Activated CD8-positive, alpha-beta memory T cell treated with anti-CD3 and anti-CD28 coated beads, Interleukin-2, amount 10 ng/mL, durations not matched to agents 7 days and 5 days (primary cell): ENCODE measurements around the gene AGRN. TPM values are rescaled to one million over a fixed set of nuclear protein-coding genes. Genes with fewer than 3 reads are reported as not detected.

Experiments used
- ATAC-seq: fragments of 150-1000 bp; cut with Tn5 transposase; one replicate; pipeline ENCODE4 v1.10.0; 2021; ENCODE audit warnings: moderate library complexity
- CTCF ChIA-PET: fragments of 350-600 bp; sonication (Branson Sonifier 250); formaldehyde crosslinking; loops from one replicate; lab custom pipeline; 2021; ENCODE audit warnings: antibody characterized with exemption; lab: Charles Lee
- DNase-seq: peaks from one replicate; pipeline ENCODE4 v3.0.0-alpha.2; 2020
- H3K27ac Mint-ChIP-seq: one replicate; pipeline ENCODE4 v1.8.0; 2021; ENCODE audit warnings: mild to moderate bottlenecking, mixed read lengths
- H3K27me3 Mint-ChIP-seq: one replicate; pipeline ENCODE4 v1.8.0; 2021; ENCODE audit warnings: mixed read lengths
- H3K36me3 Mint-ChIP-seq: one replicate; pipeline ENCODE4 v1.8.0; 2021; ENCODE audit warnings: mild to moderate bottlenecking, mixed read lengths
- H3K4me1 Mint-ChIP-seq: one replicate; pipeline ENCODE4 v1.8.0; 2021; ENCODE audit warnings: mixed read lengths
- H3K4me3 Mint-ChIP-seq: one replicate; pipeline ENCODE4 v1.8.0; 2021; ENCODE audit warnings: mild to moderate bottlenecking, moderate library complexity, mixed read lengths
- H3K9me3 Mint-ChIP-seq: one replicate; pipeline ENCODE4 v1.8.0; 2022; ENCODE audit warnings: low read depth, mixed read lengths
- total RNA-seq, 2 experiments: library from RNA; stranded (reverse); gene quantifications; one replicate each; pipeline ENCODE4 v1.2.3, GENCODE V29; 2021

AGRN gene
- total RNA-seq, 2 experiments from 2014 or later = 29.3 to 32.8 TPM

DNA sequence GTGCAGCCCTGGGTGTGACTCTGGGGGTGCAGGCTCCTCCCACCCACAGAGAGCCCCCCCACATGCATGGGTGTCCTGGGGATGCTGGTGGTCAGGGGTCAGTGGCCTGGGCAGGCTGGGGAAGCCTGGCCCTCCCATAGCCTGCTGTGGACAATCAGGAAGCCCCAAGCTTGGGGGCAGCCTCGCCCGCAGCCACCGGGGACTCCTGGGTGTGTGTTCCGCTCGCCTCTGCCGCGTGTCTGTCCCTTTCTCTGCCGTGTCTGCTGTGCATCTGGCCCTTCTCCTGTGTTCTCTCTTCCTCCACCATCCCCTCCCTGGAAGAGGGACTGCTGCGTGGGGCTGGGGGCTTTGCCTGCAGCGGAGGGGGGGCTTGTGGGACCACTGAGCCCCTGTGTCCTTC is 22.9 kb downstream of the AGRN start:
- no peak overlapping the region for H3K27ac Mint-ChIP-seq
- peaks cover under 1% of the 10 kb centered on the region for H3K27me3 Mint-ChIP-seq
- DNase-seq = no peak
- H3K4me3 Mint-ChIP-seq = no peak overlapping the region
- CTCF ChIA-PET = no interaction called here
- no peak for ATAC-seq
- no peaks in the 10 kb centered on the region for H3K9me3 Mint-ChIP-seq
- peaks cover 19% of the 10 kb centered on the region for H3K4me1 Mint-ChIP-seq
- H3K36me3 Mint-ChIP-seq = no peaks in the 10 kb centered on the region

DNA sequence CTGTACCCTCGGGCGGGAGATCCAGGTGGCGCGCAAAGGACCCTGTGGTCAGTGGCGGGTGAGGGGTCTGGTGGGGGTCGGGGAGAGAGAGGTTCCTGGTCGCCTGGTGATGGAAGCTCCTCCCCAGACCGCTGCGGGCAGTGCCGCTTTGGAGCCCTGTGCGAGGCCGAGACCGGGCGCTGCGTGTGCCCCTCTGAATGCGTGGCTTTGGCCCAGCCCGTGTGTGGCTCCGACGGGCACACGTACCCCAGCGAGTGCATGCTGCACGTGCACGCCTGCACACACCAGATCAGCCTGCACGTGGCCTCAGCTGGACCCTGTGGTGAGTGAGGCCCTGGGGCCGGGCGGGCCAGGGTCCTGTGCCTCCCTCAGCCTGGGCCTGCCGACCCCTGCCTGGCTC is 23.5 kb downstream of the AGRN start:
- CTCF ChIA-PET = interaction anchor here (1.0 kb wide), 1 partner anchor 10 kb away, joined by 3 read pairs; no protein-coding TSS in a partner anchor
- H3K27me3 Mint-ChIP-seq = no peaks in the 10 kb centered on the region
- no peaks in the 10 kb centered on the region for H3K9me3 Mint-ChIP-seq
- no peak overlapping the region for H3K27ac Mint-ChIP-seq
- peaks cover 16% of the 10 kb centered on the region for H3K4me1 Mint-ChIP-seq
- ATAC-seq = no peak
- no peak for DNase-seq
- no peaks in the 10 kb centered on the region for H3K36me3 Mint-ChIP-seq
- H3K4me3 Mint-ChIP-seq = no peak overlapping the region

DNA sequence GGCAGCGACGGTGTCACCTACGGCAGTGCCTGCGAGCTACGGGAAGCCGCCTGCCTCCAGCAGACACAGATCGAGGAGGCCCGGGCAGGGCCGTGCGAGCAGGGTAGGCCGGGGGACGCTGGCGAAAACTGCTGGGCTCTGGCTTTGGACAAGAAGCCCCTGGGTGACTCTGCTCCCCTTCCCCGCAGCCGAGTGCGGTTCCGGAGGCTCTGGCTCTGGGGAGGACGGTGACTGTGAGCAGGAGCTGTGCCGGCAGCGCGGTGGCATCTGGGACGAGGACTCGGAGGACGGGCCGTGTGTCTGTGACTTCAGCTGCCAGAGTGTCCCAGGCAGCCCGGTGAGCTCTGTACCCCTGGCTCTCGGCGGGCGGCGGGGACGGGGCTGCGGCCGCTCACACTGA is 24.0 kb downstream of the AGRN start:
- ATAC-seq = no peak
- no peak for DNase-seq
- no peak overlapping the region for H3K27ac Mint-ChIP-seq
- CTCF ChIA-PET = interaction anchor here (1.0 to 1.1 kb wide), 2 partner anchors 11 to 13 kb away, joined by 3 read pairs; no protein-coding TSS in a partner anchor
- H3K4me3 Mint-ChIP-seq = no peak overlapping the region
- H3K36me3 Mint-ChIP-seq = no peaks in the 10 kb centered on the region
- H3K4me1 Mint-ChIP-seq = peaks cover 11% of the 10 kb centered on the region
- H3K27me3 Mint-ChIP-seq = no peaks in the 10 kb centered on the region
- no peaks in the 10 kb centered on the region for H3K9me3 Mint-ChIP-seq

DNA sequence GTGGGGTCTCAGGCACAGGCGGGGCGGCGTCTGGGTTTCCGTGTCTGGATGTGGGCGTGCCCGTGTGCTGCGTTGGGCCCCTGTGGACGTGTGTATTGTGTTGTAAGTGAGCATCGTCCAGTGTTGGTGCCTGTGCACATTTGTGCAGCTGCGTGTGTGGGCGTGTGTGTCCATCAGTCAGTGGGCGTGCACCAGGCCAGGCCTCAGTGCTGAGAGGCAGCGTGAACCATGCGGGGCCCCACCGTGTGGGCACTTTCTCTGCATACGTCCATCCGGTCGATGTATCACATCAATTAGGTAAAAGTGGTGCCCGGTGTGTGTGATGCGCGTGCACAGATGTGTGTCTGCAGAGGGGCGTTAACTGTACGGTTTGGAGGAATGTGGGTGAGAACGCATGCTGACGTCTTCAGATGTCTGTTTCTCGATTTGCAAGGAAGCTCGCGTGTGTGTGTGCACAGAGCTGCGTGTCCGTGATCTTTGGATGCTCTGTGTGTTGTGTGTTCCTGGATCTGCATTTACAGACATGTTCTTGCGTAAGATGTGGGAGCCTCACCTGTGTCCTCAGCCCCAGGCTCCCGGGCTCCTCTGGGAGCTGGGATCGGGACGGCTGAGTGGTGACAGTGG is 24.6 kb downstream of the AGRN start:
- no peak overlapping the region for H3K27ac Mint-ChIP-seq
- peaks cover 5% of the 10 kb centered on the region for H3K4me1 Mint-ChIP-seq
- DNase-seq = no peak
- no peaks in the 10 kb centered on the region for H3K27me3 Mint-ChIP-seq
- no peaks in the 10 kb centered on the region for H3K9me3 Mint-ChIP-seq
- CTCF ChIA-PET = interaction anchor here (1.0 to 1.1 kb wide), 2 partner anchors 12 kb away, joined by 3 read pairs; no protein-coding TSS in a partner anchor
- H3K36me3 Mint-ChIP-seq = no peaks in the 10 kb centered on the region
- ATAC-seq = no peak
- no peak overlapping the region for H3K4me3 Mint-ChIP-seq

DNA sequence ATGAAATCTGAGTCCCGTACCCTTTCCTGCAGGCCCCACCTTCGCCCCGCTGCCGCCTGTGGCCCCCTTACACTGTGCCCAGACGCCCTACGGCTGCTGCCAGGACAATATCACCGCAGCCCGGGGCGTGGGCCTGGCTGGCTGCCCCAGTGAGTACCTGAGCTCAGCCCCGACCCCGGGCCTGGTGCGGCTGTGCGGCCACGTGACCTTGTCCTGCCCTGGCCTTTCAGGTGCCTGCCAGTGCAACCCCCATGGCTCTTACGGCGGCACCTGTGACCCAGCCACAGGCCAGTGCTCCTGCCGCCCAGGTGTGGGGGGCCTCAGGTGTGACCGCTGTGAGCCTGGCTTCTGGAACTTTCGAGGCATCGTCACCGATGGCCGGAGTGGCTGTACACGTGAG is 25.2 kb downstream of the AGRN start:
- peaks cover under 1% of the 10 kb centered on the region for H3K4me1 Mint-ChIP-seq
- no peaks in the 10 kb centered on the region for H3K36me3 Mint-ChIP-seq

DNA sequence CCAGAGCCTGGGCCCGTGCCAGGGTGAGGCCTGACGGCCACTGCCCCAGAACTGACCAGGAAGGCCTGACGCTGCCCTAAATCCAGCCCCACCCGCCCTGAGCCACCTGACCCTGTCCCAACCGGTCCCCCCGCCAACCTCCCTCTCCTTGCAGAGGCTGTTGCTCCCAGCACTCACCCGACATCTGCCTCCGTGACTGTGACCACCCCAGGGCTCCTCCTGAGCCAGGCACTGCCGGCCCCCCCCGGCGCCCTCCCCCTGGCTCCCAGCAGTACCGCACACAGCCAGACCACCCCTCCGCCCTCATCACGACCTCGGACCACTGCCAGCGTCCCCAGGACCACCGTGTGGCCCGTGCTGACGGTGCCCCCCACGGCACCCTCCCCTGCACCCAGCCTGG is 26.3 kb downstream of the AGRN start:
- Mint-ChIP-seq H3K9me3 (no peaks in the 10 kb centered on the region), H3K4me3 (no peak overlapping the region), H3K36me3 (no peaks in the 10 kb centered on the region), H3K27ac (no peak overlapping the region), H3K4me1 (no peaks in the 10 kb centered on the region), H3K27me3 (no peaks in the 10 kb centered on the region)
- CTCF ChIA-PET = no interaction called here
- no peak for DNase-seq
- ATAC-seq = no peak

More for the DNA sequence above, 25.2 kb downstream of the AGRN start:
- no peak overlapping the region for H3K27ac Mint-ChIP-seq
- H3K4me3 Mint-ChIP-seq = no peak overlapping the region
- CTCF ChIA-PET = interaction anchor here (1.1 kb wide), 1 partner anchor 12 kb away, joined by 3 read pairs; no protein-coding TSS in a partner anchor
- ATAC-seq (no peak), DNase-seq (no peak)
- H3K9me3 Mint-ChIP-seq = no peaks in the 10 kb centered on the region
- H3K27me3 Mint-ChIP-seq = no peaks in the 10 kb centered on the region

DNA sequence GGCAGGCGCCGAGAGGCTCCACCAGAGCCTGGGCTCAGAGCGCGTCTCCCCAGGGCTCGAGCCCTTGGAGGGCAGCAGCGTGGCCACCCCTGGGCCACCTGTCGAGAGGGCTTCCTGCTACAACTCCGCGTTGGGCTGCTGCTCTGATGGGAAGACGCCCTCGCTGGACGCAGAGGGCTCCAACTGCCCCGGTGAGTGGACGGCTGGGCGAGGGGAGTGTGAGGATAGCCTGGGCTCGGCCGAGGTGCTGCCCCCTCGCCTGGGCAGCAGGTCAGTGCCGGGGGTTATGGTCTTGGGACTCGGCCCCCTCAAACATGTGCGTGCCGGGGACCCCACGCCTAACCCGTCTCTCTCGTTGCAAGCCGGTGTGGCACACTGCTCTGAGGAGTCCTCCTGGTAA is 26.8 kb downstream of the AGRN start:
- CTCF ChIA-PET = no interaction called here
- no peak overlapping the region for H3K27ac Mint-ChIP-seq
- no peak for ATAC-seq
- no peaks in the 10 kb centered on the region for H3K36me3 Mint-ChIP-seq
- no peaks in the 10 kb centered on the region for H3K4me1 Mint-ChIP-seq
- H3K4me3 Mint-ChIP-seq = no peak overlapping the region
- no peak for DNase-seq
- H3K27me3 Mint-ChIP-seq = no peaks in the 10 kb centered on the region
- no peaks in the 10 kb centered on the region for H3K9me3 Mint-ChIP-seq

DNA sequence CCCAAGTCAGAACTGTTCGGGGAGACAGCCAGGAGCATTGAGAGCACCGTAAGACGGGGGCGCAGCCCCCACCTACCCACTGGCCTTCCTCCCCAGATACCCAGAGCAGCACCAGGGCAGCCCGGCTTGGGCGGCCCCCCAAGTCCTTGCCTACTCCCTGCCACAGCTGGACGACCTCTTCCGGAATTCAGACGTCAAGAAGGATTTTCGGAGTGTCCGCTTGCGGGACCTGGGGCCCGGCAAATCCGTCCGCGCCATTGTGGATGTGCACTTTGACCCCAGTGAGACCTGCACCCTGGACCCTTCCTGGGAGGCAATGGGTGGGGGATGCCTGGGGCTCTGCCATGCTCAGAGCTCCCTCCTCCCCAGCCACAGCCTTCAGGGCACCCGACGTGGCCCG is 27.5 kb downstream of the AGRN start:
- Mint-ChIP-seq H3K9me3 (peaks cover 3% of the 10 kb centered on the region), H3K27ac (no peak overlapping the region), H3K36me3 (peaks cover 4% of the 10 kb centered on the region), H3K4me1 (no peaks in the 10 kb centered on the region), H3K27me3 (no peaks in the 10 kb centered on the region), H3K4me3 (no peak overlapping the region)
- ATAC-seq (no peak), DNase-seq (no peak)
- CTCF ChIA-PET = interaction anchor here (1.2 kb wide), 1 partner anchor 12 kb away, joined by 4 read pairs; no protein-coding TSS in a partner anchor

DNA sequence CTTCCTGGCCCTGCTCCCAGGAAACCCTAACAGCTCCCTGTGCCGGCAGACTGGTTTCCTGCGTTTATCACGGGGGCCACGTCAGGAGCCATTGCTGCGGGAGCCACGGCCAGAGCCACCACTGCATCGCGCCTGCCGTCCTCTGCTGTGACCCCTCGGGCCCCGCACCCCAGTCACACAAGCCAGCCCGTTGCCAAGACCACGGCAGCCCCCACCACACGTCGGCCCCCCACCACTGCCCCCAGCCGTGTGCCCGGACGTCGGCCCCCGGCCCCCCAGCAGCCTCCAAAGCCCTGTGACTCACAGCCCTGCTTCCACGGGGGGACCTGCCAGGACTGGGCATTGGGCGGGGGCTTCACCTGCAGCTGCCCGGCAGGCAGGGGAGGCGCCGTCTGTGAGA is 28.0 kb downstream of the AGRN start:
- CTCF ChIA-PET = interaction anchor here (1.2 kb wide), 1 partner anchor 11 kb away, joined by 4 read pairs; no protein-coding TSS in a partner anchor
- H3K36me3 Mint-ChIP-seq = peaks cover 4% of the 10 kb centered on the region
- no peak overlapping the region for H3K27ac Mint-ChIP-seq
- no peak for DNase-seq
- peaks cover 5% of the 10 kb centered on the region for H3K9me3 Mint-ChIP-seq
- H3K27me3 Mint-ChIP-seq = no peaks in the 10 kb centered on the region
- H3K4me1 Mint-ChIP-seq = no peaks in the 10 kb centered on the region
- H3K4me3 Mint-ChIP-seq = no peak overlapping the region
- no peak for ATAC-seq

DNA sequence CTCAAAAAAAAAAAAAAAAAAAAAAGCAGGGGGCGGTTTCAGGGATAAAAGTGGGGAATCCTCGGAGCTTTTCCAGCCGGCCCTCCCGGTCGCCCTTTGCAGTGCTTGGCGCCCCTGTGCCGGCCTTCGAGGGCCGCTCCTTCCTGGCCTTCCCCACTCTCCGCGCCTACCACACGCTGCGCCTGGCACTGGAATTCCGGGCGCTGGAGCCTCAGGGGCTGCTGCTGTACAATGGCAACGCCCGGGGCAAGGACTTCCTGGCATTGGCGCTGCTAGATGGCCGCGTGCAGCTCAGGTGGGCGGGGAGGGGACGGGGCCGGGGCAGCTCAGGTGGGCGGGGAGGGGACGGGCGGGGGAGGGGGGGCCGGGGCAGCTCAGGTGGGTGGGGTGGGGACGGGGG is 28.8 kb downstream of the AGRN start:
- CTCF ChIA-PET = no interaction called here
- H3K36me3 Mint-ChIP-seq = peaks cover 4% of the 10 kb centered on the region
- no peaks in the 10 kb centered on the region for H3K4me1 Mint-ChIP-seq
- no peaks in the 10 kb centered on the region for H3K27me3 Mint-ChIP-seq
- peaks cover 5% of the 10 kb centered on the region for H3K9me3 Mint-ChIP-seq
- no peak overlapping the region for H3K4me3 Mint-ChIP-seq
- ATAC-seq (no peak), DNase-seq (no peak)
- no peak overlapping the region for H3K27ac Mint-ChIP-seq

DNA sequence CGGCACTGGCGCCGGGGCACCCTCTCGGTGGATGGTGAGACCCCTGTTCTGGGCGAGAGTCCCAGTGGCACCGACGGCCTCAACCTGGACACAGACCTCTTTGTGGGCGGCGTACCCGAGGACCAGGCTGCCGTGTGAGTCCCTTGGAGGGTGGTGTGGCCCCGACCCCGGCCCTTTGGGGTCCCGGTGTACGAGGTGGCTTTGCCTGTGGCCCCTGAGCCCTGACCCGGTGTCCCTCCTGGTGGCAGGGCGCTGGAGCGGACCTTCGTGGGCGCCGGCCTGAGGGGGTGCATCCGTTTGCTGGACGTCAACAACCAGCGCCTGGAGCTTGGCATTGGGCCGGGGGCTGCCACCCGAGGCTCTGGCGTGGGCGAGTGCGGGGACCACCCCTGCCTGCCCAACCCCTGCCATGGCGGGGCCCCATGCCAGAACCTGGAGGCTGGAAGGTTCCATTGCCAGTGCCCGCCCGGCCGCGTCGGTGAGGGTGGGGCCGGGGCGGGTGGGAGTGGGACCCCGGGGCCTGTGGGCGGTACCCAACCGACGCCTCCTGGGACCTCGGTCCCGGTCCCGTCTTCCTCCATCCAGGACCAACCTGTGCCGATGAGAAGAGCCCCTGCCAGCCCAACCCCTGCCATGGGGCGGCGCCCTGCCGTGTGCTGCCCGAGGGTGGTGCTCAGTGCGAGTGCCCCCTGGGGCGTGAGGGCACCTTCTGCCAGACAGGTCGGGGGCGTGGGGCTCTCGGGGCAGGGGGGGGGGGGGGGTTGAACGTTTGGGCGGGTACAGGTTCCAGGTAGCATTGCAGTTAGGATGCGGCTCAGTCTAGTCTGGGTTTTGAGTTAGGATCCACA is 29.6 kb downstream of the AGRN start:
- ATAC-seq = no peak
- CTCF ChIA-PET = no interaction called here
- no peaks in the 10 kb centered on the region for H3K4me1 Mint-ChIP-seq
- H3K36me3 Mint-ChIP-seq = peaks cover 4% of the 10 kb centered on the region
- no peaks in the 10 kb centered on the region for H3K27me3 Mint-ChIP-seq
- H3K9me3 Mint-ChIP-seq = peaks cover 5% of the 10 kb centered on the region
- no peak overlapping the region for H3K27ac Mint-ChIP-seq
- no peak overlapping the region for H3K4me3 Mint-ChIP-seq
- no peak for DNase-seq

DNA sequence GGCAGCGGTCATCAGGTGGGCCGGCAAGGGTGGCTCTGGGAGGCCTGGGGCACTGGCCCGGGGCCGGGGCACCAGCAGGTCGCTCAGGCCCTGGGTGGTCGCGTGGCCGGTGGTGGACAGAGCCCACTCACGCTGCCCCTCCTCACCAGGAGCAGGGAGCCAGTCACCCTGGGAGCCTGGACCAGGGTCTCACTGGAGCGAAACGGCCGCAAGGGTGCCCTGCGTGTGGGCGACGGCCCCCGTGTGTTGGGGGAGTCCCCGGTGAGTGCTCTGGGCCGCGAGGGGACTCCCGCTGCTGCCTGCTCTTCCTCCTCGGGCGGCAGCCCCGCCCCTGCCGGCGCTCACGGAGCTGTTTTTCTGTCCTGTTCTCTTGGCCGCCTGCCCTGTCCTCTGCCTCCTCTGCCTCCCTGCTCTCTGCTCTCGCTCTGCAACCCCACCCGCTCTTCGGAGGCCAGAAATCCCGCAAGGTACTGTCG is 30.7 kb downstream of the AGRN start:
- DNase-seq = no peak
- Mint-ChIP-seq H3K27me3 (no peaks in the 10 kb centered on the region), H3K36me3 (peaks cover 4% of the 10 kb centered on the region), H3K4me3 (no peak overlapping the region), H3K9me3 (peaks cover 5% of the 10 kb centered on the region), H3K4me1 (no peaks in the 10 kb centered on the region), H3K27ac (no peak overlapping the region)
- no peak for ATAC-seq
- CTCF ChIA-PET = no interaction called here

DNA sequence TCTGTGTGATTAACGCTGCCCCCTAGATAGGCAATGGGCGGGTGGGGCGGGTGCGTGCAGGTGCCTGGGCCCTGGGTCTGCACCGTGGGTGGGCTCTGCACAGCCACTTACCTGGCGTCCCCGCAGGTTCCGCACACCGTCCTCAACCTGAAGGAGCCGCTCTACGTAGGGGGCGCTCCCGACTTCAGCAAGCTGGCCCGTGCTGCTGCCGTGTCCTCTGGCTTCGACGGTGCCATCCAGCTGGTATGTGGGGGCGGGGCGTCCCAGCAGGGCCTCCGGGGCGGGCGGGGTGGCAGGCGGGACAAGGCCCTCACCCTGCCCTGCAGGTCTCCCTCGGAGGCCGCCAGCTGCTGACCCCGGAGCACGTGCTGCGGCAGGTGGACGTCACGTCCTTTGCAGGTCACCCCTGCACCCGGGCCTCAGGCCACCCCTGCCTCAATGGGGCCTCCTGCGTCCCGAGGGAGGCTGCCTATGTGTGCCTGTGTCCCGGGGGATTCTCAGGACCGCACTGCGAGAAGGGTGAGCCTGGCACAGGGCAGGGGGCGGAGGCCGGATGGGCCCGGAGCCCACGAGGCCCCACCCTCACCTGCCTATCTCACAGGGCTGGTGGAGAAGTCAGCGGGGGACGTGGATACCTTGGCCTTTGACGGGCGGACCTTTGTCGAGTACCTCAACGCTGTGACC is 31.3 kb downstream of the AGRN start:
- H3K4me3 Mint-ChIP-seq = no peak overlapping the region
- H3K27me3 Mint-ChIP-seq = no peaks in the 10 kb centered on the region
- no peak overlapping the region for H3K27ac Mint-ChIP-seq
- peaks cover 4% of the 10 kb centered on the region for H3K36me3 Mint-ChIP-seq
- H3K4me1 Mint-ChIP-seq = no peaks in the 10 kb centered on the region
- CTCF ChIA-PET = no interaction called here
- DNase-seq = no peak
- no peak for ATAC-seq
- H3K9me3 Mint-ChIP-seq = peaks cover 5% of the 10 kb centered on the region
